HepG2 (cell line): ENCODE measurements around the gene MALRD1. TPM values are rescaled to one million over a fixed set of nuclear protein-coding genes. Genes with fewer than 3 reads are reported as not detected.

ENCODE experiments used
- ATAC-seq: fragments of 200-7000 bp; cut with Tn5 transposase; 3 replicates; pipeline ENCODE4 v1.9.1; 2020; ENCODE audit warnings: mild to moderate bottlenecking, moderate library complexity
- BruUV-seq: library from RNA; stranded (reverse); fragments of 400-500 nt; replicated peaks from 2 replicates; lab custom pipeline; 2021; lab: Mats Ljungman, UMichigan
- CTCF ChIA-PET: fragments of 300-600 bp; formaldehyde crosslinking; extraction: SDS; loops from one replicate; lab custom pipeline; 2021; ENCODE audit warnings: low total read pairs, inconsistent platforms, low intra/inter-chr PET ratio; lab: Yijun Ruan, JAX
- POLR2A ChIA-PET: fragments of 350-600 bp; sonication (Branson Sonifier 250); formaldehyde crosslinking; loops from one replicate; lab custom pipeline; 2020; ENCODE audit warnings: antibody characterized with exemption, inconsistent platforms; lab: Yijun Ruan, JAX
- DNase-seq: peaks from one replicate; pipeline ENCODE4 v3.0.0-alpha.2; 2015; ENCODE audit warnings: low spot score
- FAIRE-seq: peaks from 3 replicates; lab custom pipeline; 2011; peaks lifted over from hg19 to GRCh38; lab: Jason Lieb, UNC
- H2AFZ ChIP-seq: one replicate; pipeline ENCODE4 v1.6.1; 2011; ENCODE audit warnings: low read length, inconsistent platforms
- H3K27ac ChIP-seq: fragments of 300-600 bp; 3 replicates; pipeline ENCODE4 v1.8.0; 2011; ENCODE audit warnings: mixed run types, mild to moderate bottlenecking, mixed read lengths, low read length, inconsistent platforms; ENCODE audit not compliant: insufficient read depth; ENCODE audit errors: extremely low read length
- H3K27me3 ChIP-seq, 2 experiments: fragments of 200-600 bp in 1 of 2; 2 replicates in 1 of 2; 3 replicates in 1 of 2; pipeline versions ENCODE4 v1.6.0 to v1.8.0; 2011; ENCODE audit warnings: low read length in 2 of 2, mild to moderate bottlenecking in 2 of 2, moderate library complexity in 2 of 2, inconsistent platforms in 1 of 2; ENCODE audit not compliant: insufficient read depth in 2 of 2, control insufficient read depth in 1 of 2
- H3K36me3 ChIP-seq, 2 experiments: fragments of 200-600 bp in 1 of 2; replicated peaks in 1 of 2; 2 replicates in 1 of 2; 3 replicates in 1 of 2; pipeline versions ENCODE4 v1.5.1 to v1.8.0; 2011; ENCODE audit warnings: low read length in 2 of 2, inconsistent platforms in 1 of 2; ENCODE audit not compliant: insufficient read depth in 2 of 2, control insufficient read depth in 1 of 2
- H3K4me1 ChIP-seq: 2 replicates; pipeline ENCODE4 v1.5.1; 2012; ENCODE audit warnings: low read length, inconsistent platforms; ENCODE audit not compliant: insufficient read depth
- H3K4me2 ChIP-seq: 2 replicates; pipeline ENCODE4 v1.6.0; 2011; ENCODE audit warnings: low read depth, low read length, inconsistent platforms
- H3K4me3 ChIP-seq, 3 experiments: fragments of 200-600 bp in 1 of 3; sonication (generic), shearing (Covaris generic) in 1 of 3; replicated peaks in 1 of 3; 2 replicates each; pipeline ENCODE4 v1.5.1; 2011 to 2016; ENCODE audit warnings: low read length in 3 of 3, inconsistent platforms in 2 of 3, low read depth in 2 of 3, mild to moderate bottlenecking in 2 of 3, control low read depth in 1 of 3, mixed read lengths in 1 of 3; ENCODE audit not compliant: insufficient read depth in 1 of 3
- H3K79me2 ChIP-seq: one replicate; pipeline ENCODE4 v1.6.1; 2011; ENCODE audit warnings: low read length, inconsistent platforms; ENCODE audit not compliant: insufficient read depth
- H3K9ac ChIP-seq: 2 replicates; pipeline ENCODE4 v1.6.0; 2011; ENCODE audit warnings: mild to moderate bottlenecking, low read depth, low read length, inconsistent platforms; ENCODE audit not compliant: insufficient read depth
- H3K9me3 ChIP-seq: 2 replicates; pipeline ENCODE4 v1.5.1; 2012; ENCODE audit warnings: mild to moderate bottlenecking, low read length
- H4K20me1 ChIP-seq: 2 replicates; pipeline ENCODE4 v1.6.0; 2011; ENCODE audit warnings: inconsistent platforms, mild to moderate bottlenecking, low read length, moderate library complexity; ENCODE audit not compliant: insufficient read depth
- ATF7 ChIP-seq, 2 experiments: fragments of 450-650 bp in 1 of 2; sonication (generic) in 1 of 2; formaldehyde crosslinking in 1 of 2; IDR thresholded peaks; 2 replicates each; pipeline versions ENCODE4 v1.4.0 to v1.6.1; 2016 to 2020; ENCODE audit warnings: antibody characterized with exemption in 1 of 2, mild to moderate bottlenecking in 1 of 2, missing genetic modification reagents in 1 of 2
- E2F1 ChIP-seq: sonication (generic); formaldehyde crosslinking; IDR thresholded peaks from 2 replicates; pipeline ENCODE4 v1.5.0; 2020; ENCODE audit warnings: missing genetic modification reagents
- GMEB1 ChIP-seq: sonication (generic); formaldehyde crosslinking; IDR thresholded peaks from 2 replicates; pipeline ENCODE4 v1.5.1; 2020; ENCODE audit warnings: missing genetic modification reagents, mild to moderate bottlenecking, borderline replicate concordance
- PRPF4 ChIP-seq: fragments of 200-400 bp; formaldehyde crosslinking; IDR thresholded peaks from 2 replicates; pipeline ENCODE4 v1.6.1; 2016; ENCODE audit warnings: low read length, low read depth; ENCODE audit not compliant: poor library complexity, severe bottlenecking
- SP4 ChIP-seq: sonication (generic); formaldehyde crosslinking; IDR thresholded peaks from 2 replicates; pipeline ENCODE4 v1.8.1; 2023; ENCODE audit warnings: mild to moderate bottlenecking, missing genetic modification reagents
- TIGD3 ChIP-seq: sonication (generic); formaldehyde crosslinking; IDR thresholded peaks from 2 replicates; pipeline ENCODE4 v1.5.1; 2020; ENCODE audit warnings: mild to moderate bottlenecking, missing genetic modification reagents, borderline replicate concordance
- ZFY ChIP-seq: sonication (generic); formaldehyde crosslinking; IDR thresholded peaks from 2 replicates; pipeline ENCODE4 v1.4.0; 2020; ENCODE audit warnings: missing genetic modification reagents
- ZNF180 ChIP-seq: sonication (generic); formaldehyde crosslinking; IDR thresholded peaks from 2 replicates; pipeline ENCODE4 v1.4.0; 2020; ENCODE audit warnings: low read depth, missing genetic modification reagents, borderline replicate concordance
- ZNF7 ChIP-seq: IDR thresholded peaks from 2 replicates; pipeline ENCODE4 v1.6.1; 2016; ENCODE audit warnings: missing biosample characterization, missing genetic modification reagents
- WGBS: methylation state at CpG from one replicate; pipeline ENCODE4 v1.1.6; 2017; ENCODE audit warnings: low lambda C conversion rate; 5-methylcytosine and 5-hydroxymethylcytosine counted together
- in situ Hi-C: cut with HindIII; loops from 2 replicates; pipeline ENCODE4 v1.10.0; 2017; ENCODE audit warnings: low pct_unique_long_range_greater_than_20kb; ENCODE audit not compliant: extremely low pct_ligation_motif_present
- intact Hi-C: fragments of 100-400 bp; cut with micrococcal nuclease; formaldehyde crosslinking; loops from one replicate; pipeline ENCODE4 v1.10.0; 2022; ENCODE audit not compliant: unreplicated experiment
- polyA plus RNA-seq, 8 experiments: library from polyadenylated mRNA; depleted of rRNA in 3 of 8; stranded (reverse) in 7 of 8; unstranded in 1 of 8; fragments of >200 nt; fragmentation: Illumina TruSeq in 4 of 8; extraction: Trizol in 4 of 8; gene quantifications; 2 replicates each; pipeline versions ENCODE4 v1.2.1 to v1.2.3, GENCODE V29; 2011 to 2016; ENCODE audit warnings: low read depth in 4 of 8, missing spikeins in 1 of 8, mixed read lengths in 1 of 8; ENCODE audit not compliant: insufficient read depth in 1 of 8
- total RNA-seq, 5 experiments: library from RNA; depleted of rRNA; stranded (reverse); fragments of >200 nt; fragmentation: Illumina TruSeq; extraction: Trizol; gene quantifications; 2 replicates each; pipeline ENCODE4 v1.2.3, GENCODE V29; 2016; ENCODE audit warnings: low read depth in 1 of 5

The MALRD1 gene
- total and polyA plus RNA-seq, 2 of the 13 experiments (the other 11 are each of a cell fraction or from before 2014, with no cell fraction given): 5.7 to 15.4 TPM

GRCh38 chr10:19579761-19580545, 531.4 kb downstream of the MALRD1 start:
- no peaks in the 10 kb centered on the region for H3K79me2 ChIP-seq
- FAIRE-seq: no peak
- H3K9ac ChIP-seq: no peak overlapping the region
- CTCF ChIA-PET: no interaction called here
- DNase-seq: no peak
- no peaks in the 10 kb centered on the region for H3K4me1 ChIP-seq
- no peaks in the 10 kb centered on the region for H4K20me1 ChIP-seq
- H3K36me3 ChIP-seq: no peaks in the 10 kb centered on the region
- WGBS: 44% methylated on average over 7 of the region's 7 CpGs
- H3K4me2 ChIP-seq: no peak overlapping the region
- no TSS peak for BruUV-seq
- H3K27me3 ChIP-seq: no peaks in the 10 kb centered on the region
- H3K4me3 ChIP-seq: no peak overlapping the region
- no peaks in the 10 kb centered on the region for H3K9me3 ChIP-seq
- TF ChIP-seq PRPF4 (no peak), GMEB1 (CRISPR knock-in tag) (no peak), SP4 (CRISPR knock-in tag) (no peak), ZNF7 (no peak), E2F1 (CRISPR knock-in tag) (no peak), TIGD3 (no peak), ATF7 (IDR thresholded peaks at IDR 0.05) (no peak), ATF7 (CRISPR knock-in tag; IDR thresholded peaks at IDR 0.05) (no peak), ZNF180 (CRISPR knock-in tag) (no peak), ZFY (CRISPR knock-in tag) (no peak)
- in situ Hi-C loops: no loop called here
- intact Hi-C loops: no loop called here
- H3K27ac ChIP-seq: no peak overlapping the region
- H2AFZ ChIP-seq: no peak overlapping the region
- ATAC-seq: no peak
- POLR2A ChIA-PET: no interaction called here
